Stimulated activated CD4-positive, alpha-beta T cell treated with anti-CD3 and anti-CD28 coated beads, Interleukin-12 subunit alpha, Interleukin-12 subunit beta, amount 100 ng/mL, for 4 hours (primary cell): ENCODE data around the gene COX7A1.

Experiments used
- DNase-seq: peaks from one replicate; pipeline ENCODE4 v3.0.0-alpha.2; 2020

Gene COX7A1

DNA sequence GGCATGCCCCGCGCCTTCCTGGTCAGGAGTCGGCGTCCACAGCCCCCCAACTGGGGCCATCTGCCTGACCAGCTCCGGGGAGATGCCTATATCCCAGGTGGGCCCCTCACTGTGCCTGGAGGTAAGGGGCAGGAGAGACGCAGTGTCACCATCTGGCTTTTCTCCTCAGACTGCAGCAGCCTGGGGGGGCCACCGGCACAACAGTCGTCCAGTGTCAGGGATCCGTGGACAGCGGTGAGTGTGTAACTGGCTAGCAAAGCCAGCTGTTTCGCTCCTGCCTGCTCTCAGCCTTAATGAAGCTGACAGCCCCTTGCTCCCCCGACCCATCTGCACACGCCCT, 41.1 kb downstream of the COX7A1 start:
- DNase-seq, result no peak

DNA sequence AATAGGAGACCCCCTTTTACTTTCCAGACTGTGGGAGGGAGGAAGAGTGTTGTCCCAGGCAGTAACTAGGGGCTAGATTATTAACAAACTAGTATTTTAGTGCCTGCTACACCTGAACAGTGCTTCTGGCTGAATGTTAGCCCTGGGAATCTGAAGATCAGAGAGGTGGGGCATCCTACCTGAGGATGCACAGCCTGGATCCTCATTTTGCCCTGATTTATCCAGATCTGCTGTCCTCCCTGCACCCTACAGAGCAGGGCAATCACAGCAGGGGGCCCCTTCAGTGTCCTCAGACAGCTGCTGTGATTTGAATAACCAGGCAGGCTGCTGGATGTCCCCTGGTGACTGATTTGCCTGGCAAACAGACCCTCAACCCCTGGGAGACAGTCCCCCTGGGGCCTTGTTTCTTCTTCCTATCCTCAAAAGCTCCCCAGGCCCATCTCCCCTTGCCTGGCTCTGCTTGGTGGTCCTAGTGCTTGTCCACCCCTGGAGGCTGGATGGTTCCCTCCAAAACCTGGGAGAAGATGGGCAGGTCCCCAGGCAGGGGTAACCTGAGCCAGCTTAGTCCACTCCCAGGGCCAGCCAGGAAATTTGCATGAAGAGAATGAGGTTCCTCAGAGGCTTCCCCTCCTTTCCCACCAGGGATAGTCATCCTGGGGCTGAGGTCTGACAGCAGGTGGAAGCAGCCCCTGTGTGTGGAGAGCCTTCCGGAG, 41.6 kb downstream of the COX7A1 start, which contains the start of gene OVOL3:
Gene OVOL3 (plus strand): TSS at position 657 of the 713 bp plus-strand sequence. CDS start 60 bp downstream, outside the sequence.
- DNase-seq, result no peak

DNA sequence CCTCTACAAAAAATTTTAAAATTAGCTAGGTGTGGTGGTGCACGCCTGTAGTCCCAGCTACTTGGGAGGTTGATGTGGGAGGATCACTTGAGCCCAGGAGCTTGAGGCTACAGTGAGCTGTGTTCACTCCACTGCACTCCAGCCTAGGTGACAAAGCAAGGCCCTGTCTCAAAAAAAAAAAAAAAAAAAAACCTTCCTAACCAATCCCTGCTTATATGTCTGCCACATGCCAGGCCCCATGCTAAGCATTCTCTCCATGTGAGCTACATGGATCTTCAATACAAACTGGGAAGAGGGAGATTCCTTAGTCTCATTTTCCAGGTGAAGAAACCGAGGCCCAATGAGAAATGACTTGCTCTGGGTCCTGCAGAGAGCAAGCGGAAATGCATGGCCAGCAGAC, 43.6 kb downstream of the COX7A1 start:
- no peak for DNase-seq

DNA sequence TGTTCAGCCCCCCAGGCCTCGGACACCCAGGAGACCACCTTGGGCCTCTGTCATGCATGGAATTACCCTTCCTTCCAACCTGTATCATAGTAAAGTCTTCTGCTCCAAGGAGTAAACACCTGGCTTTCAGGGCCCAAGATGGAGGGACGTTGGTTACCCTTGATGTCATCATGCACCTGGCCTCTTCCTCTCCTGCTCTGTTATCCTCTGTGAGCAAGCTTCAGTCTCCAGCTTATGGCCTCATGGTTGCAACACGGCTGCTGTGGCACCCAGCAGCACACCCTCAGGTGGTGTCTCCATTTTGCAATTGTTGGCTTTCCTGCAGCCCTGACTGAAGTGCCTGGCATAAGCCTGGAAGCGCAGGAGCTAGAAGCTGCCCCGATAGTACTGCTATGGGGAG, 45.3 kb downstream of the COX7A1 start:
- DNase-seq, result no peak

DNA sequence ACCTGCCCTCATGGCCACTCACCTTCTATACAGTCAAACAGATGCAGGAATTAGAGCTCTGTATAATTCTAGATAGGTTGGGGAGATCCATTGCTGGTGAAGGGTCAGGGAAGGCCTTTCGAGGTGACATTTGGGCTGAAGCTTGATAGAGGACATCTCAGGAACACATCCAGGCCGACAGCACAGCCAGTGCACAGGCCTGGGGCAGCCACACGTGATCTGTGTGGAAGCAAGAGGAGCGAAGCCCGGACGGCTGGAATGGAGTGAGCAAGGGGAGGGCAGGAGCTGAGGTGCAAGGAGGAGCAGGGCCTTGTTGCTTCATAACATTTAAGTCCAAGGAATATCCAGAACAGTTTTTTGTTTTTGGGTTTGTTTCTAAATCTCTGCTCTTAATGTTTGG, 45.8 kb downstream of the COX7A1 start:
- DNase-seq, result no peak

DNA sequence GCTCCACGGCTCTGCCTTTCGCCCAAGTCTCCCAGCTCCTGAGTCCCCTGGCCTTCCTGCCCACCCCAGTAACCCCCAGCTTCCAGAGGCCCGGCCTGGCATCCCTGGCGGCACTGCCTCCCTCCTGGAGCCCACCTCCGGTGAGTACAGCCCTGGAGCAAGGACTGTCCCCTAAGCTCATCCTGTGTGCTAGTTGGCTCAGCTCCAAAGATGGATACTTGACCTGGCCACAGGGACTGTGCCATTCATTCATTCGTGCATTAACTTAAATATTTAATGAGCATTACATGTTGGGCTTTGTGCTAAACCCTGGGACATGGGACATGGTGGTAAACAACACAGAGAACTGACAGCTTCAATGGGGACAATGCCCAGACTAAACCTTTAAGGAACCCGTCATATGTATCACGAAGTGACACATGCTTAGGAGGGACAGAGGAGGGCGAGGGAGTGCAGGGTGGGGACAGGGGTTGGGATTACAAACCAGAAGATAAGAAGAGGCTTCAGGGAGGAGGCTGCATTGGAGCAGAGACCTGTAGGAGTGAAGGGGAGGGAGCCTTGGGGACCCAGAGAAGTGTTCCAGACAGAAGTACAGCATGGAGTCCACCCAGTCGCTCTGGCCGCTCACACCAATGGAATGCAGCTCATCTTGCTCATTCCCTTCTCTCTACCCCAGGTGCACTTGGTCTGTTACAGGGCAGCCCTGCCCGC, 48.2 kb downstream of the COX7A1 start:
- no peak for DNase-seq

DNA sequence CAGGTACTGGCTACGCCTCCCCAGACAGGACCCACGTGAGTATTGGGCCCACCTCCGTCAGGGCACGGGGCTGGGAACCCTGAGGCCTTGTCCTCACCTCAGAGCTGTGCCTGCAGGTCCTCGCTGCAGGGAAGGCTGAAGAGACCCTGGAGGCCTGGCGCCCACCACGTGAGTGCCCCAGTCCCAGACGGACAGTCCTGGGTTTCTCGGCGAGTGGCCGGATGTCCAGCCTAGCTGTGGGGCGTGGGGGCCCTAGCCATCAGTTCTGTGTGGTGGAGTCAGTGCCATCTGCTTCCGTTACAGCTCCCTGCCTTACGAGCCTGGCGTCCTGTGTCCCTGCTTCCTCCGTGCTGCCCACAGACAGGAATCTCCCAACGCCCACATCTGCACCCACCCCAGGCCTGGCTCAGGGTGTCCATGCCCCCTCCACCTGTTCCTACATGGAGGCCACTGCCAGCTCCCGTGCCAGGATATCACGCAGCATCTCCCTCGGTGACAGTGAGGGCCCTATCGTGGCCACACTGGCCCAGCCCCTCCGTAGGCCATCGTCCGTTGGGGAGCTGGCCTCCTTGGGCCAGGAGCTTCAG, 49.1 kb downstream of the COX7A1 start:
- no peak for DNase-seq

DNA sequence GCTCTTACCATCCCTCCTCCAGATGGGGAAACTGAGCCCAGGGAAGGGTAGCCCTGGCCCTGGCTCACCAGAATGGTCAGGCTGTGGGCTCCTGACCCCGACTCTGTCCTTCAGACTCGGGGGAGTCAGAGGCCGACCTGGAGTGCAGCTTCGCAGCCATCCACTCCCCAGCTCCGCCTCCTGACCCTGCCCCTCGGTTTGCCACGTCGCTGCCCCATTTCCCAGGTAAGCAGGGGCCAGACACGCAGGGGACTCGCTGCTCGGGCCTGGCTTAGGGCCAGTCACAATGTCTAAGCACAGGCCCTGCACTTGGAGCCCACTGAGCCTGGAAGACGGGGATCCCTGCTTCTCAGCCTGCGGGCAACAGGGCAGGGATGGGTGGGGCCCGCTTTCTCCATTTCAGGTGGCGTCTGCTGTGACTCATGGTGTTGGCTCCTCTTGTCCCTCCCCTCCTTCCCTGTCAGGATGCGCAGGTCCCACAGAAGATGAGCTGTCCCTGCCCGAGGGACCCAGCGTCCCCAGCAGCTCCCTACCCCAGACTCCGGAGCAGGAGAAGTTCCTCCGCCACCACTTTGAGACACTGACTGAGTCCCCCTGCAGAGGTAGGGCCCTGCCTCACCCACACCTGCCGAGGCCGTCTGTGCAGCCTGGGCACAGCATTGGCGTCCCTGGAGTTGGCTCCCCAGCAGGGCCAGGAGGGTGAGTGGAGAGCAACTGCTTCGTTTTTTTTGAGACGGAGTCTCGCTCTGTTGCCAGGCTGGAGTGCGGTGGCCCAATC, 50.5 kb downstream of the COX7A1 start:
- no peak for DNase-seq
